Measurements from ENCODE around the gene PLTP.
A peak's percentile ranks its signal among the peaks of the same experiment; 100 is the strongest.
"Not testable (repeated sequence)": the region's sequence is repeated elsewhere in the genome, so short reads cannot be mapped to it uniquely, and the experiment has no call there.

Gene PLTP

DNA sequence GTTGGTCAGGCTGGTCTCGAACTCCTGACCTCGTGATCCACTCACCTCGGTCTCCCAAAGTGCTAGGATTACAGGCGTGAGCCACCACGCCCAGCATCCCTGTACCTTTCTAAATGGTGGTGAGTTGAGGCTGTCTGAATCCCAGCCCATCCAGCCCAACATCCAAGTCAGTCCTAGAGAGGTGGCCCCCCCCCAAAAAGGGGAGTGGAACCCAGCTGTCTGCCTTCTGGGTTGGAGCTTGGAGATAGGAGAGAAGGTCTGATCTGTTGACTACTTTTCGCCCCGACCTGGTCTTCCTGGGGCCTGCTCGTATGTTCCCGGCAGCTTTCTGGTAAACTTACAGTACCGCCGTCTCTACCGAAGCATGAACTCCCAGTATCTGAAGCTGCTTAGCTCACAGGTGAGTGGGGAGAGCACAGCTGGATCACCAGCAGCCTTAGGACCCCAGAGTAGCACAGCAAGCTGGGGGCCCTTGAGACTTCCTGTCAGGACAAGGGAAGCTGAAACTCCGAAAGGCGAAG is 15.3 kb downstream of the PLTP start:
- no peak for DNase-seq

DNA sequence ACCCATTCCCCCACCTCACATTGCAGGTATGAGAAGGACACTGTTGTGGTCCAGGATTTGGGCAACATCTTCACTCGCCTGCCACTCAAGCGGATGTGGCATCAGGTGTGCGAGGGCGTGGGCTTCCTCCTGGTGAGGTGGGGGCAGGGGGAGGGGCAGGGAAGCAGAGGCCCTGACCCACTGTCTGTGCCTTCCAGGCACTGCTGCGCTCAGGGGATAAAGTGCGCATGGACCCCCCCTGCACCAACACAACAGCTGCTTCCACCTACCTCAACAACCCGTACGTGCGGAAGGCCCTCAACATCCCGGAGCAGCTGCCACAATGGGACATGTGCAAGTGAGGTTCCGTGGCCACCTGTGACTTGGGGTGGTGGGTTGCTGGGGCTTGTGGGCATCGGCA is 17.2 kb downstream of the PLTP start:
- DNase-seq = no peak

DNA sequence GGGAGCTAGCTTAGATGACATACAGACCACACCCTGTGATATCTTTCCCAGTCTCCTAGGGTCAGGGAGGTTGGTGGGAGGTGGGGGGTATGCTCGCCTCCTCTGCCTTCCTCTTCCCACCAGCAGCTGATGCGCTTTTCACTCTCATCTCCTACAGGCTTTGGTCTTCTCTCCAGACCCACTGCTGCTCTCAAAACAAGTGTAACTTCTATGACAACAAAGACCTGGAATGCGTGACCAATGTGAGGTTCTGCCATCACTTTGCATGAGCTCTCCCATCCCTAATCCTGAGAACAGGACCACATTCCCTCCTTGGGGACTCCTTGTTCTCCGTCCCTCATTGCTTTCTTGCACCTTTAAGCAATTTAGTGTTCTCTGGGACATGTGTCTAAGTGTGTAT is 18.1 kb downstream of the PLTP start:
- DNase-seq = no peak

DNA sequence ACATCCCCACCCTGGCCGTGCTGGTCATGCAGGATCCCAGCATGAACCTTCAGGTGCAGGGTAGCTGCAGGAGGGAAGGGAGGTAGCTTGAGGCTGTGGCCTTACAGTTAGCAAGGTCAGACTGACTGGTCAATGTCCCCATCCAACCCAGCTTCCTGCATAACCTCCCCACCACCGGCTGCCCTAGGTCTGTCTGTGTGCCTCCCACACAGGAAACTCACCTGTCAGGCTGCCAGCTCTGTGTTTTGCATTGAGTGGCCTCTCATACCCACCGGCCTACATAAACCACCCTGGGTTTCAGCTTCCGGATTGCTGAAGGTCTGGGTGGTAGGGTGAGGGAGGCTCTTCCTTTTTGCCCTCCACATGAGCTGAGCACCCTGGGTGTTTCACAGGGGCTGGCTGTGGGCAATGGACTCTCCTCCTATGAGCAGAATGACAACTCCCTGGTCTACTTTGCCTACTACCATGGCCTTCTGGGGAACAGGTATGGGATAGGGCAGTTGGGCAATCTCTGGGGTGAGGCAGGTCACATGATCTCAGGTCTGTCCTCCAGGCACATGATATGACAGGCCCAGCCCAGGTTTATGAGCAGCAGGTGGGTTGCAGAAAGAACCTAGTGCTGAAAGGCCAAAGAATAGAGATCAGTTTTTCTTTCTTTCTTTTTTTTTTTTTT is 19.0 kb downstream of the PLTP start:
- DNase-seq = no peak

DNA sequence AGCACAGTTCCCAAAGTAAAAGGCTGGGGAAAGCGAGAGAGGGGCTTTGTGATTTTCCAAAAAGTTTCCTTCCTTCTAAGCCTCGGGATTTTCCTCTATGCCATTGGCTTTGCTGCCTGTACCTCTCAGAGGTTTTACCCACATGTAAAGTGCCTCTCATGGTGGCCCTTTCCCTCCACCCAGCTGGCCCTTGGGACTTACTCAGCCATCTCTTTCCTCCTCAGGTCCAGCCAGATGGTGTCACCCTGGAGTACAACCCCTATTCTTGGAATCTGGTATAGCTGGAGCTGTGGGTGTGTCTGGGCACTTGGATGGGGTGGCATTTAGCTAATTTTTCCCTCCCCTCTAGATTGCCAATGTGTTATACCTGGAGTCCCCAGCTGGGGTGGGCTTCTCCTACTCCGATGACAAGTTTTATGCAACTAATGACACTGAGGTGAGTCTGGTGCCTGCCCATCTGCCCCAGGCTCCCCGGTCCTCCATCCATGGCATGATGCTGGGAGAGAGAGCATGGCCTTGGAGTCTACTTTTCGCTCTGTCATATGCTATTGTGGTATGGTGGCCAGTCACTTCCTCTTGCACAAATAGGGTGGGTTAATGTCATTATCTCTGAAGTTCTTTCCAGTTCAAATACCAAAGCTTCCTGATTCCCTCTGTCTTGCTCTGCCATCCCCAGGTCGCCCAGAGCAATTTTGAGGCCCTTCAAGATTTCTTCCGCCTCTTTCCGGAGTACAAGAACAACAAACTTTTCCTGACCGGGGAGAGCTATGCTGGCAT is 19.7 kb downstream of the PLTP start:
- no peak for DNase-seq

DNA sequence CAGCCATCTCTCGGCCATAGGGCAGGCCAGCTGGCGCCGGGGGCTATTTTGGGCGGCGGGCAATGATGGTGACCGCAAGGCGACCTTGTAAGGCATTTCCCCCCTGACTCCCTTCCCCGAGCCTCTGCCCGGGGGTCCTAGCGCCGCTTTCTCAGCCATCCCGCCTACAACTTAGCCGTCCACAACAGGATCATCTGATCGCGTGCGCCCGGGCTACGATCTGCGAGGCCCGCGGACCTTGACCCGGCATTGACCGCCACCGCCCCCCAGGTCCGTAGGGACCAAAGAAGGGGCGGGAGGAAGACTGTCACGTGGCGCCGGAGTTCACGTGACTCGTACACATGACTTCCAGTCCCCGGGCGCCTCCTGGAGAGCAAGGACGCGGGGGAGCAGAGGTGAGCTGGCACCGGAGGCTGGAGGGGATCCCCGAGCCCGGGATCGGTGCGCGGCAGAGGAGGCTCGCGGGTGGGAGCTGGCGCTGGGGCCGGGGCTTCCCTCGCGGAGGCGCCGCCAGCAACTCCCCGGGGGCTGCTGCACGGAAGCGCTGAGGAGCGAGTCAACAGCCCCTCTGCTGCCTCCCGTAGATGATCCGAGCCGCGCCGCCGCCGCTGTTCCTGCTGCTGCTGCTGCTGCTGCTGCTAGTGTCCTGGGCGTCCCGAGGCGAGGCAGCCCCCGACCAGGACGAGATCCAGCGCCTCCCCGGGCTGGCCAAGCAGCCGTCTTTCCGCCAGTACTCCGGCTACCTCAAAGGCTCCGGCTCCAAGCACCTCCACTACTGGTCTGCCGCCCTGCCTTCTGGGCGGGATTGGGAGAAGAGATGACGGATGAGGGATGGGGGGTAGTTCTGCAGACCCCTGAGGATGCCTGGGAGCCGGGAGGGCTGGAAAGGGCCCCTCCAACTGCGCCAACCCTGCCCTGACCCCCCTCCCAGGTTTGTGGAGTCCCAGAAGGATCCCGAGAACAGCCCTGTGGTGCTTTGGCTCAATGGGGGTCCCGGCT is 20.7 kb downstream of the PLTP start, which contains the start of the genes CTSA and NEURL2:
Gene CTSA, plus strand, starts transcription at position 351 of the 999 bp plus-strand sequence. Its CDS starts 234 bp downstream, at position 585.
Gene NEURL2, minus strand, starts transcription at position 224 of the 999 bp plus-strand sequence. Its CDS starts 217 bp downstream, at position 7.
- peak; percentile 93 for DNase-seq

DNA sequence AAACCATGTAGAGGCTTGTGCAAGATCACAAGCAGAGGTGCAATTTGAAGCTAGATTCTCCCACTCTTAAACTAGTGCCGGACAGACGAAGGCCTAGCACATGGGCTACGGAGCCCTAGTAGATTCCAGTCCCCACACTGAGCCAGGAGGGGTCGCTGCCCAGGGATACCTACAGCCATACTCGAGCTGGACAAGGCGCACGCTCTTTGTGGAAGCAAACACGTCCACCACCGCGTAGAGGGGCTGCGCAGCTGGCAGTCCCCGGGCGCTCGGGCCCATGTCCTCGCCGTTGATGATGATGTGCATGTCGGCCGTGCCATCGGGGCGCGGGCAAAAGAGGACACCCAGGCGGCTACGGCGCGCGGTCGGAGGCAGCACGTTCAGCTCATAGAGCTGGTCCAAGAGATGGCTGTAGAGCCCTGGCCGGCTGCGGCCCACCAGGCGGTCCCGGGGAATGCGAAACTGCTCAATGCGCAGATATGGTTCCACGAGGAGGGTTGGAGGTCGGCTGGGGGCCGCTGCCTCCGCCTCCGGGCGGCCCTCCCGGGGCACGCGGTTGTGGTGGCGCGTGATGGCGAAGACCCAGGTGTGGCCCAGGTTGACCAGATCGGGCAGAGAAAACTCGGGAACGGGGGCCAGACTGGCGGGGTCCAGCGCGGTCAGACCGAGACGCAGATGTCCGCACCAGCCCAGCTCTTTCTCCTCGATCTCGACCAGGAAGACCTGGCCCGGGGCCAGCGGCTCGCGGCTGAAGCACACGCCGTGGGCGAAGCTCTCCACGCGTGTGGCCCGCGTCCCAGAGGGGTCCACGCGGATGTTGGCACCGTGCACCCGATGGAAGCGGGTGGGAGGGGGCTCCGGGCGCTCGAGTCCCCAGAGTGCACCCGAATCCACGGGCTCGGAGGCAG is 21.6 kb downstream of the PLTP start:
- DNase-seq = peak; percentile 94

DNA sequence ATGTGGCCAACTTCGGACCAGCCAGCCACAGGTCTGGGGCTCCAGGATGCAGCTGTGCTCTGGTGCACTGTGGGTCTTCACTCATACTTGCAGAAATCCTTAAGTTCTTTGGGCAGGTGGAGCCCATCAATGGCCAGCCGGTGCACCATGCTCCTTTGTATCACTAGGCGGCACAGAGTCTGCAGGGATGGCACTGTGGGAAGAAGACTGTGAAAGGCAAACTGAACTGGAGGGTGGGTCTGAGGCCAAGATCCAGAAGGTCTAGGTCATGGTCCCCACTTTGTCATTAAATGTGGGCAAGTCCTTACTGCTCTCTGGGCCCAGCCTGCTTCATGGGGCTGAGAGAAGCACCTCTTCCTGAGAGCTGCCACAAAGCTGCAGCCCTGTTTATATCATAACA is 23.3 kb downstream of the PLTP start:
- no peak for DNase-seq

DNA sequence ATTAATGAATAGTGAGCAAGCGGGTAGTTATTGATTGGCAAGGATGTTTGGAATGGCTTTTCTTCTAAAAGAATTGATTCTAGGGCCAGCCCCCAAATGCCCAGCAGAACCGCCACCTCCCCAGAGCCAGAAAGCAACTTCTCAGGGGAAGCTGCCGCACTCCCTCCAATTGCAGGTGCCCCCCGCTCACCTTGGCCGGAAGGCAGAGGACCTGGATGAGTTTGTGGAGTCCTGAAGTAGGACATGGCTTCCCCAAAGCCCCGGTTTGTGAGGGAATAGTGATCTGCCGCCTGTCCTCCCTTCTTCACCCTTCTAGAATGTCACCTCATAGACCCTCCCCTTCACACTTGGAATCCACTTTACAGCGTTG is 24.6 kb downstream of the PLTP start, which contains the start of gene SPATA25:
Gene SPATA25, minus strand, starts transcription at position 277 of the 370 bp plus-strand sequence. Its CDS starts 32 bp downstream, at position 245.
- no peak for DNase-seq

DNA sequence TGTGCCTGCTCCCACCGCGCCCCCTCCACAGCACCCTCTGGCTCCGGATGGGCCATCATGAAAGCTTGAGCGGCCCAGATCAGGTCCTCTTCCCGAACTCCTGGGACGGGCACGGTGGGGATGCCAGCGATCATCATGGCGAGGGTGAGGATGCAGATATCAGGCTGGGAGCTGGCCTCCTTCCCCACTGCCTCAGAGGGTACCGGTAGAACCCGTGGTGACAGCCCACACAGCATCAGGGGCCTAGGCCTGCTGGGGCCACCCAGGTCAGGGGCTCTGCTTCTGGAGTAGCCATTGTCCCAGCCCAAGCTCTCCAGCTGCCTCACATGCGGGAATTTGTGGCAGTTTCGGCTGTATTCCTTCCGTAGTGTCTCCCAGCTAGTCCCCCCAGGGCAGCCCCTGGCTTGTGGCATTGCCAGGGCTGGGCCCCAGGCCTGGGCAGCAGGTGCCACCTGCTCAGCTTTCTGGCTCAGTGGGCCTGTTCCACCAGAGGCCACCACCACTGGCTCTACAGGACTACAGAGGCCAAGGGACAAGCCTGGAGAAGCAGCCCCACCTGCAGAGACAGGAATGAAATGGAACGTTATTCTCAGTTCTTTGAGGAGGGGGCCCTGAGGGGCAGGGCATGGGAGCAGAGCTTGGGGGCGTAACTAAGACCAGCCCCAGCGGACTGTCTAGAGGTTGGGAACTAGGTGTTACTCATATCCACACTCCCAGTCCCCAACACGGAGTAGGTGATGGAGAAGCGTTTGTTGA is 25.2 kb downstream of the PLTP start:
- DNase-seq = no peak

DNA sequence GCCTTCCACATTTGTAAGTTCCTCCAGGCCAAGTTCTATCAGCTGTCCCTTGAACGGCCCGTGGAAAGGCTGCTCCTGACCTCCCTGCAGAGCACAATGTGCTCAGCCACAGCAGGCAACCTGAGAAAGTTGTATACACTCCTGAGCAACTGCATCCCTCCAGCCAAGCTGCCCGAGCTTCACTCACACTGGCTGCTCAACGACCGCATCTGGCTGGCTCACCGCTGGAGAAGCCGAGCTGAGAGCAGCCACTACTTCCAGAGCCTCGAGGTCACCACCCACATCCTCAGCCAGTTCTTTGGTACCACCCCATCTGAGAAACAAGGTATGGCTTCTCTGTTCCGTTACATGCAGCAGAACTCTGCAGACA is 28.9 kb downstream of the PLTP start:
- no peak for DNase-seq

DNA sequence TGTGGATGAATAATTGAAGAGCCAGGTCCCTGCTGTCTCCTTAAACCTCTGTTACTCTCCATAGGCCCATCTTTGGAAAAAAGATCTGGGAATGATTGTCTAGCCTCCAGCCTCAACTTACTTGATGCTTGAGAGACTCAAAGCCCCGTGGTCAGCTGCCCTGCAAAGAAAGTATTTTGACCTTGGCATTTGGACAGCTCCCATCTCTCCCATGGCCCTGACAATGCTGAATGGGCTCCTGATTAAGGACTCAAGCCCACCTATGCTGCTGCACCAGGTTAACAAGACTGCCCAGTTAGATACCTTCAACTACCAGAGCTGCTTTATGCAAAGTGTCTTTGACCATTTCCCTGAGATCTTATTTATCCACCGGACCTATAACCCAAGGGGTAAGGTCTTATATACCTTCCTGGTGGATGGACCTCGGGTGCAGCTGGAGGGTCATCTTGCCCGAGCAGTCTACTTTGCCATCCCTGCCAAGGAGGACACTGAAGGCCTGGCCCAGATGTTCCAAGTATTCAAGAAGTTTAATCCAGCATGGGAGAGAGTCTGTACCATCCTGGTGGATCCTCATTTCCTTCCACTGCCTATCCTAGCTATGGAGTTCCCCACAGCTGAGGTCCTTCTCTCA is 29.4 kb downstream of the PLTP start:
- no peak for DNase-seq

DNA sequence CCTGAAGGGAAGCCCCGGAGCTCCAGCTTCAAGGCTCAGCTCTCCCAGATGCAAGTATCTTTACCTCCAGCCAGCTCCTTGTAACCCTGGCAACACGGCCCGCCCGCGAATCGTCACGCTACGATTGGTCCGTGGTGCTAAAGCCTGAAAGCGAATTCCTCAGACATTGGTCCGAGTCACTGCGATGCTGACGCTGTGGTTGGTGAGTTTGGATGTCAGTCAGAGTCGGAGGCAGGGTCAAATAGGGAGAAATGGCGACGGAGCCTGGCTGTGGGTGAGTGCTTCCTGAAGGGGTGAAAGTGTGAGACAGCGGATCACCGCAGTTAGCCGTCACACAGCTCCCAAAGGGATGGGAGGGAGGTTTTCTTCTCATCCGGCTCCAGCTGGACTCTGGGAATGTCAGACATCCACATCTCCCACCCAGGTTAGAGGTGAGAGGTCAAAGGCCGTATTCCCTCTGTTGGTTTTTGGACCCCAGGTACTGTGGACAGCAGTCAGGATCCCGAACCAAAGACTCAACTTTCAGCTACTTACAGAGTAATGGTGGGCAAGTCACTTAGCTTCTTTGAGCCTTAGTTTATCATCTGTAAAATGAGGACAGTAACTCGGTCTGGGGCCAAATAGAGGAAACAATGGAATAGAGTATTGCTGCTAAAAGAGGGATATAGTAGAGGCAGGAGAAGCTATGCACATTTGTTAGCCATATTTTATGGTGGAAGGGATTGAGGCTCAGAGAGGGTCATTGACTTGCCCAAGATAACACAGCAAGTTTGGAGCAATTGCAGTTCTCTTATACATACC is 30.8 kb downstream of the PLTP start, which contains the start of gene ZSWIM1:
Gene ZSWIM1, plus strand, starts transcription at position 240 of the 801 bp plus-strand sequence. CDS start 1,366 bp downstream, outside the sequence.
- DNase-seq = peak; percentile 100

DNA sequence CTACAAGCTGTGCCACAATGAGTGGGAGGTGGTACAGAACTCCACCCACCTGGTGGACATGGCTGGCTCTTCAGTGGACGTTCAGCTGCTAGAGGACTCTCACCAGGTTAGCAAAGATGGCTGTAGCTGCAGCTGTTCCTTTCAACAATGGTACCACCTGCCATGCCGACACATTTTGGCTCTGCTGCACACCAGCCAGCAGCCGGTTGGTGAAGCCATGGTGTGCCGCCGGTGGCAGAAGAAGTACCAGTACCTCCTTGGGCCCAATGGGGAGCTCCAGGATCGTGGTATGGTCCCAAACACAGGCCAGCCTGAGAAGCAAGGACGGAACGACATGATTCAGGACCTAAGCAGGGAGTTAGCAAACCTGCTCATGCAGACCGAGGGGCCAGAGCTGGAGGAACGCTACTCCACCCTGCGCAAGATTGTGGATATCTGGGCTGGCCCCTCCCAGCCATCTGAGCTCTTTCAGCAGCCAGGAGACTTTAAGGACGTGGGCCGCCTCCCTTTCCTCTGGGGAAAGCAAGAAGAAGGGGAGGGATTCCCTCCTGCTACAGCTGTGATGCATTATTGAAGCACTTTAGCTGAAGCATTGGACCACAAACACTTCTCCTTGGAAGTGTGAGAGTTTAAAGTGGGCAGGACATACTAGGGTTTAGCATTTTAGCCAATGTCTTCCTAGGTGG is 33.7 kb downstream of the PLTP start:
- no peak for DNase-seq

DNA sequence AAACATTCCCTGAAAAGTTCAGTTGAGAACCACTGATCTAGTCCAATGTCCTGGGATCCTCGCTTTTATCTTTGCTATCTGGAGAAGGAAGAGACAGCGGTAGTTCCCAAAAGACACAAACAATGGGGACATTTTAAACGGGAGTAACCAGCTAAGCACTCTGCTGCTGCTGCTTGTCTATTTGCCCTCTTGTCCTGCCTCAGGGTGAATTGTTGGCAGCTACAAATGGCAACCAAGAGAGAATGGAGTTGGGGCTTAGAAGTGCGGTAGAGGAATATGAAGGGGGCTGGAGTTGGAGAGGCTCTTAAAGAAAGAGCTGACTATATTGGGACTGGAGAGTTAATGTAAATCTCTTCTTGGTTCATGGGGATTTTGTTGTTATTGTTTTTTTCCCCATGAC is 37.4 kb downstream of the PLTP start:
- no peak for DNase-seq

DNA sequence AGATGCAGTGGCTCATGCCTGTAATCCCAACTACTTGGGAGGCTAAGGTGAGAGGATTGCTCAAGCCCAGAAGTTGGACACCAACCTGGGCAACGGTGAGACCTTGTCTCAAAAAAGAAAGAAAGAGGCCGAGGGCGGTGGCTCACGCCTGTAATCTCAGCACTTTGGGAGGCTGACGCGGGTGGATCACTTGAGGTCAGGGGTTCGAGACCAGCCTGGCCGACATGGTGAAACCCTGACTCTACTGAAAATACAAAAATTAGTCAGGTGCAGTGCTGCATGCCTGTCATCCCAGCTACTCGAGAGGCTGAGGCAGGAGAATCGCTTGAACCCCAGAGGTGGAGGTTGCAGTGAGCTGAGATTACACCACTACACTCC is 37.9 kb downstream of the PLTP start:
- DNase-seq = not testable (repeated sequence)

DNA sequence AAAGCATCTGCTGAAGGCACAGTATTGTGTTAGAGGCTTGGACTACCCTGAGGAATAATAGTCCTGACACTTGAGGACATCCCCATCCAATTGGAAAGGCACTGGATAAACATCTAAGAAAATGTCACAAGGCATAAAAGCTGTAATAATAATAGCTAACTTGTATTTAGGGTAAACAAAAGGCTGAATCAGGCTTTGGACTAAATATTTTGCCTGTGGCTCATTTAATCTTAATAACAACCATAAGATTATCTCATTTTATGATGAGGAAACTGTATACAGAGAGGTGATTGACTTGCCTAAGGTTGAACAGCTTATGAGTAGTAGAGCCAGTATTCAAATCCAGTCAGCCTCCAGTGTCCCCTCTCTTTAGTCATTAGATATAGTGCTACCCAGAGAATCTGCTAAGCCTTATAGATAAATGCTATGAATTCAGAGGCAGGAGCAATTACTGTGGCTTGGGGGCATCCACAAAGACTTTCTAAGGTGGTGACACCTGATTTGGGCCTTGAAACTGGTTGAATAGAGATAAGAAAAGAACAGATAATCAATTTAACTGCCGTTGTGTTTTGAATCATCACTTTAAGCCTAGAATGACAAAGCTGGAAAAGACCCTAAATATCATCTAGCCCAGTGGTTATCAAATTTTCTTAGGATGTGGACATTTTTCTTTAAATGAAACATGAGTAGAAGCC is 38.4 kb downstream of the PLTP start:
- DNase-seq = no peak

DNA sequence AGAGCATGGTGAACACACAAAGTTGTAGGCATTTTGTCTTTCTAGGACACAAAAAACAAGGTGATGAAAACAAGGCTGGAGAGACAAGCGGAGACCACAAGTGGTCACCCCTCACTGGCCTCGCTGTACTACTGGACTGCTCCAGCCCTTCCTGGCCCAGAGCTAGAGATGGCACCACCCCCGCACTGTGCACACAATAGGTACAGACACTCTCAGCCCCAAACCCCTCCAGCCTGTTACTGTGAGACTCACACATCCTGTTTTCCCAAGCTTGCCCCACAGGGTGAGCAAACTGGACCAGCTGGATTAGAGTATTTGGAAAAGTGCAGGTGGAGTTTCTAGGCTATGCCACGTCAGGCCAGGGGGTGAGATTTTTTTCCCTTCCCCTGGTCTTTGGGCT is 39.3 kb downstream of the PLTP start:
- DNase-seq = peak; percentile 71

All from islet precursor cell (in vitro differentiated cells).